Coronary artery (tissue), 2 donors: ENCODE measurements around the gene LTBR.

ENCODE experiments used
- DNase-seq: peaks from one replicate; pipeline ENCODE4 v3.0.0-alpha.2; 2017; ENCODE audit warnings: low spot score
- H3K27ac ChIP-seq, 2 donors: fragments of 200-600 bp; sonication (generic); one replicate each; pipeline ENCODE4 v1.5.1; 2016 to 2019
- H3K4me3 ChIP-seq: fragments of 200-600 bp; sonication (generic); 2 replicates; pipeline ENCODE4 v1.5.1; 2016; ENCODE audit warnings: mild to moderate bottlenecking, moderate library complexity
- CTCF ChIP-seq: fragments of 200-600 bp; sonication (generic); IDR thresholded peaks from one replicate; pipeline ENCODE4 v1.5.1; 2019; ENCODE audit warnings: antibody characterized with exemption

The LTBR gene

GRCh38 chr12:6416596-6416995 lies 32.6 kb downstream of the LTBR start:
- TF ChIP-seq CTCF = no peak
- DNase-seq = no peak
- Histone ChIP-seq H3K27ac (peak overlapping the region in 1 of 2 donors; percentile 27), H3K4me3 (no peak overlapping the region)

DNA sequence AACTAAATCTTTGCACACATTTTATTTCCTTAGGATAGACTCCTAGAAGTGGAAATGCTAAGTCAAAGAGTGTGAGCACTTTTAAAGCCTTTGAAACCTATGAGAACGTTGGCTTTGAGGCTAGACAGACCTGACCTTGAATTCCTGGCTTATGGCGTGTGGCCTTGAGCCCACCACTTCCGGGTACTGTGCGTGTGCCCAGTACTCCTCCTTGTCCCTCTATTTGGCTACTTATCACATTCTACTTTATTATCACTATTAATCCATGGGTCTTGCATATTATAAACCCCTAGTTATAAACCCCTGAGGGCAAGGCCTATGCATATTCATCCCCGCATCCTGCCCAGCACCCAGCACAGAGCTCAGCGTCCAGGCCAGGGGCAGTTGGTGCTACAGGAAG lies 34.8 kb downstream of the LTBR start:
- Histone ChIP-seq H3K4me3 (no peak overlapping the region), H3K27ac (no peak overlapping the region)
- no peak for DNase-seq
- no peak for TF ChIP-seq CTCF

DNA sequence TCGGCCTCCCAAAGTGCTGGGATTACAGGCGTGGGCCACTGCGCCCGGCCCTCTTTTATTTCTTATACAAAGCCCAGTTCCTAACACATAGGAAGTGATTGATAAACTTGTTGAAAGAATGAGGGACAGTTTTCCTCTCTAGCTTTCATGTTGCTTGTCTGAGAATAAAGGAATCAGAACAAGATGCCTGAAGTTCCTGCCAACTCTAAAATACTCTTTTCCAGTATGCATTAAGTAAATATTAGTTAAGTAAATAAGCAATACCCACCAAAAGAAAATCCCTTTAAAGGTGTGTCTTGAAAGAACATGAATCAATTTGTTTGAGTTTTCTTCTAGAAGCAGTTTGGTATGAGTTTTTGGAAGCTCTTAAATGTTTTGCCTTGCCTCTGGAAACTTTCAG lies 36.4 kb downstream of the LTBR start:
- Histone ChIP-seq H3K27ac (no peak overlapping the region), H3K4me3 (no peak overlapping the region)
- no peak for DNase-seq
- TF ChIP-seq CTCF = no peak

DNA sequence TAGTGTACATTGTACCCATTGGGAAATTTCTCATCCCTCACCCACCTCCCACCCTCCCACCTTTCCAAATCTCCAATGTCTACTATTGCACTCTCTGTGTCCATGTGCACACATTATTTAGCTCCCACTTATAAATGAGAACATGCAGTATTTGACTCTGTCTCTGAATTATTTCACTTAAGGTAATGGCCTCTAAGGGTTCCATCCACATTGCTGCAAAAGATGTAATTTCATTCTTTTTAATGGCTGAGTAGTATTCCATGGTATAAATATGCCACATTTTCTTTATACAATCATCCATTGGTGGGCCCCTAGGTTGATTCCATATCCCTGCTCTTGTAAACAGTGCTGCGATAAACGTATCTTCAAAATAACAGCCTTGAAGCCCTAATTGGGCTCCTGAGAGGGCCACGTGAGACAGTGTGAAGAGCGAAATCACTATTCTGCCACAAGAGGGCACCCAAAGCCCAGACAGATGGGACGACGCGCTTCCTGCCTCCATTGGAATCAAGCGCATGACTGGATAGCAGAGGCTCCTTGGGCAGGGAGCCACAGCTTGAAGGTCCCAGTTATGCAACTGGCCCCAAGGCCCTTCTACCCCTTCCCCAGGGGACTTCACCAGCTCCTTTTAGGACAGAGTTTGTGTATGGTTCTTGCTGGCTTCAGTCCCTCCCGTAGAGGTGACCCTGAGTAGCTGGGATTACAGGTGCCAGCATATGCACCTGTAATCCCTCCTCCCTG lies 39.5 kb downstream of the LTBR start:
- peak; percentile 87 for DNase-seq
- peak; percentile 49 for TF ChIP-seq CTCF
- Histone ChIP-seq H3K27ac (peak overlapping the region in 1 of 2 donors; percentile 38), H3K4me3 (peak overlapping the region; percentile 13)

DNA sequence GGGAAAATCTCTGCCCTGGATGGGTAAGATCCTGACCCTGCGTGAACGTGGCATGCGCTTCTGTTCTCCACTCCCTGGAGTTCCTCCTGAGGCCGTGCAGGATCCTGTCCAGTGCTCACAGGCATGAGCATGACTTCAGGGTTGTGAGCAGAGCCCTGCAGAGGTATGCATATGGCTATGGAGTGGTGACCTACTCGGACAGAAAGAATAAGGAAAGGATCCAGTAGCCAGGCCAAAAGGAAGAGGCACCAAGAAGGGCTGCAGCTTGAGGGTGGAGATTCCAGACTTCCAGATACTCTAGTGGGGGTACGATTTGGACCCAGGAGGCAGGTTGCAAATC lies 40.0 kb downstream of the LTBR start:
- TF ChIP-seq CTCF = no peak
- peak overlapping the region; percentile 13 for H3K4me3 ChIP-seq
- peak overlapping the region in 1 of 2 donors; percentile 38 for H3K27ac ChIP-seq
- DNase-seq = no peak

GRCh38 chr12:6424866-6425265 lies 40.9 kb downstream of the LTBR start:
- no peak for TF ChIP-seq CTCF
- DNase-seq = no peak
- no peak overlapping the region for H3K27ac ChIP-seq
- H3K4me3 ChIP-seq = no peak overlapping the region
